Calu3 (cell line): ENCODE data around the gene SMARCC1. TPM values are rescaled to one million over a fixed set of nuclear protein-coding genes. Genes with fewer than 3 reads are reported as not detected.

Source experiments
- BruUV-seq: library from RNA; stranded (reverse); fragments of 400-500 nt; replicated peaks from 2 replicates; lab custom pipeline; 2021; lab: Mats Ljungman, UMichigan
- CTCF ChIA-PET: fragments of 300-600 bp; sonication (Branson Sonifier 250); formaldehyde crosslinking; loops from one replicate; lab custom pipeline; 2022; ENCODE audit warnings: antibody characterized with exemption; lab: Charles Lee
- DNase-seq: peaks from one replicate; pipeline ENCODE4 v3.0.0; 2022
- H3K27ac Mint-ChIP-seq: one replicate; pipeline ENCODE4 v1.8.0; 2022; ENCODE audit warnings: mixed read lengths; ENCODE audit not compliant: unreplicated experiment
- H3K27me3 Mint-ChIP-seq: one replicate; pipeline ENCODE4 v1.8.0; 2022; ENCODE audit warnings: mixed read lengths; ENCODE audit not compliant: unreplicated experiment
- H3K36me3 Mint-ChIP-seq: one replicate; pipeline ENCODE4 v1.8.0; 2022; ENCODE audit warnings: mild to moderate bottlenecking, moderate library complexity, mixed read lengths; ENCODE audit not compliant: insufficient read depth, unreplicated experiment
- H3K4me1 Mint-ChIP-seq: one replicate; pipeline ENCODE4 v1.8.0; 2022; ENCODE audit warnings: mild to moderate bottlenecking, low read depth, mixed read lengths; ENCODE audit not compliant: unreplicated experiment
- H3K4me3 Mint-ChIP-seq: one replicate; pipeline ENCODE4 v1.8.0; 2022; ENCODE audit warnings: mild to moderate bottlenecking, low read depth, moderate library complexity, mixed read lengths; ENCODE audit not compliant: unreplicated experiment
- H3K9me3 Mint-ChIP-seq: one replicate; pipeline ENCODE4 v1.8.0; 2022; ENCODE audit warnings: low read depth, mixed read lengths; ENCODE audit not compliant: unreplicated experiment
- intact Hi-C: fragments of 100-400 bp; cut with micrococcal nuclease; formaldehyde crosslinking; loops from one replicate; pipeline ENCODE4 v1.10.0; 2022; ENCODE audit not compliant: unreplicated experiment
- total RNA-seq: library from RNA; stranded (reverse); gene quantifications from 2 replicates; pipeline ENCODE4 v1.2.3, GENCODE V29; 2022
- TF ChIP-seq, protein P1 (sequence below): fragments of 200-600 bp; IDR thresholded peaks from one replicate; pipeline ENCODE4 v1.8.0; 2022; ENCODE audit warnings: antibody characterized with exemption; ENCODE audit not compliant: unreplicated experiment

Gene SMARCC1
- total RNA-seq, 1 experiment from 2014 or later = 122 TPM

DNA sequence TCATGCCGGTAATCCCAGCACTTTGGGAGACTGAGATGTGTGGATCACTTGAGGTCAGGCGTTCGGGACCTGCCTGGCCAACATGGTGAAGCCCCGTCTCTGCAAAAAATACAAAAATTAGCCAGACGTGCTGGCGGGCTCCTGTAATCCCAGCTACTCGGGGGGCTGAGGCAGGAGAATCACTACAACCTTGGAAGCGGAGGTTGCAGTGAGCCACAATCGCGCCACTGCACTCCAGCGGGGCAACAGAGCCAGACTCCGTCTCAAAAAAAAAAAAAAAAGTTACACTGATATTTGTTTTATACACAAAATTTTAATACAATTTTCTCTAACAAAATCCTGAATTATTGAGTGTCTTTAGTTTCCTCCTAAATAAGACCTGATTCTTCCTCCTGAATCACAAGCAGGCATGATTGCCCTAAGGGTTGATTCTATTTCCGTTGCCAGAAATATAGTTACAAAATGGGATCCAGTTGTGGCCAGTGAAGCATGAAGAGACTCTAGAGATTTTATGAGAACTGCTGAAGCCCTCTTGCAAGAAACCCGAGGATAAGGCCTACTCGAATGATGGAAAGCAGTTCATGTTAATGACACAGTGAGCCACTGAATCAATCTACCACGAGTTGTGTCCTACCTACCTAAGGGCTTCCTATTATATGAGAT, 9.6 kb upstream of the SMARCC1 start:
- Mint-ChIP-seq H3K27me3 (no peaks in the 10 kb centered on the region), H3K4me3 (no peak overlapping the region), H3K36me3 (peaks cover 9% of the 10 kb centered on the region), H3K27ac (no peak overlapping the region), H3K9me3 (no peaks in the 10 kb centered on the region), H3K4me1 (no peaks in the 10 kb centered on the region)
- TF ChIP-seq, protein P1, sequence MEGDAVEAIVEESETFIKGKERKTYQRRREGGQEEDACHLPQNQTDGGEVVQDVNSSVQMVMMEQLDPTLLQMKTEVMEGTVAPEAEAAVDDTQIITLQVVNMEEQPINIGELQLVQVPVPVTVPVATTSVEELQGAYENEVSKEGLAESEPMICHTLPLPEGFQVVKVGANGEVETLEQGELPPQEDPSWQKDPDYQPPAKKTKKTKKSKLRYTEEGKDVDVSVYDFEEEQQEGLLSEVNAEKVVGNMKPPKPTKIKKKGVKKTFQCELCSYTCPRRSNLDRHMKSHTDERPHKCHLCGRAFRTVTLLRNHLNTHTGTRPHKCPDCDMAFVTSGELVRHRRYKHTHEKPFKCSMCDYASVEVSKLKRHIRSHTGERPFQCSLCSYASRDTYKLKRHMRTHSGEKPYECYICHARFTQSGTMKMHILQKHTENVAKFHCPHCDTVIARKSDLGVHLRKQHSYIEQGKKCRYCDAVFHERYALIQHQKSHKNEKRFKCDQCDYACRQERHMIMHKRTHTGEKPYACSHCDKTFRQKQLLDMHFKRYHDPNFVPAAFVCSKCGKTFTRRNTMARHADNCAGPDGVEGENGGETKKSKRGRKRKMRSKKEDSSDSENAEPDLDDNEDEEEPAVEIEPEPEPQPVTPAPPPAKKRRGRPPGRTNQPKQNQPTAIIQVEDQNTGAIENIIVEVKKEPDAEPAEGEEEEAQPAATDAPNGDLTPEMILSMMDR = no peak
- no TSS peak for BruUV-seq
- DNase-seq = no peak
- CTCF ChIA-PET = interaction anchor here (0.7 kb wide), 1 partner anchor 14 kb away, joined by 4 read pairs; no protein-coding TSS in a partner anchor
- intact Hi-C loops = no loop called here

DNA sequence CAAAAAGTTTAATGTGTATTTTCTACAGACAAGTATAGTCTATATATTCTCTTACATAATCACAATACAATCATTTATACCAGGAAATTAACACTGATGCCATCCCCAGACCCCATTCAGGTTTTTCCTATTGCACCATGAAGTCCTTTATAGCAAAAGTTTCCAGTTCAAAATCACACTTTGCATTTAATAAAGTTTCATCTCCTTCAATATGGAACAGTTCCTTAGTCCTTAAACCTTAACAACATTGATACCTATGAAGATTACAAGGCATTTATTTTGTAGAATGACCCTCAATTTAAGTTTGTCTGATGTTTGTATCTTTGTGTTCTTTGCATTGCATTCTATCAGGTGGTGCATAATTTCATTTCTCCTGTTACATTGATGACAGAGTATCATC, 2.0 kb upstream of the SMARCC1 start:
- TF ChIP-seq, protein P1 = no peak
- no peak for DNase-seq
- Mint-ChIP-seq H3K36me3 (peaks cover 38% of the 10 kb centered on the region), H3K9me3 (no peaks in the 10 kb centered on the region), H3K27ac (no peak overlapping the region), H3K4me3 (no peak overlapping the region), H3K27me3 (no peaks in the 10 kb centered on the region), H3K4me1 (no peaks in the 10 kb centered on the region)
- intact Hi-C loops = no loop called here
- BruUV-seq = no TSS peak
- CTCF ChIA-PET = no interaction called here

DNA sequence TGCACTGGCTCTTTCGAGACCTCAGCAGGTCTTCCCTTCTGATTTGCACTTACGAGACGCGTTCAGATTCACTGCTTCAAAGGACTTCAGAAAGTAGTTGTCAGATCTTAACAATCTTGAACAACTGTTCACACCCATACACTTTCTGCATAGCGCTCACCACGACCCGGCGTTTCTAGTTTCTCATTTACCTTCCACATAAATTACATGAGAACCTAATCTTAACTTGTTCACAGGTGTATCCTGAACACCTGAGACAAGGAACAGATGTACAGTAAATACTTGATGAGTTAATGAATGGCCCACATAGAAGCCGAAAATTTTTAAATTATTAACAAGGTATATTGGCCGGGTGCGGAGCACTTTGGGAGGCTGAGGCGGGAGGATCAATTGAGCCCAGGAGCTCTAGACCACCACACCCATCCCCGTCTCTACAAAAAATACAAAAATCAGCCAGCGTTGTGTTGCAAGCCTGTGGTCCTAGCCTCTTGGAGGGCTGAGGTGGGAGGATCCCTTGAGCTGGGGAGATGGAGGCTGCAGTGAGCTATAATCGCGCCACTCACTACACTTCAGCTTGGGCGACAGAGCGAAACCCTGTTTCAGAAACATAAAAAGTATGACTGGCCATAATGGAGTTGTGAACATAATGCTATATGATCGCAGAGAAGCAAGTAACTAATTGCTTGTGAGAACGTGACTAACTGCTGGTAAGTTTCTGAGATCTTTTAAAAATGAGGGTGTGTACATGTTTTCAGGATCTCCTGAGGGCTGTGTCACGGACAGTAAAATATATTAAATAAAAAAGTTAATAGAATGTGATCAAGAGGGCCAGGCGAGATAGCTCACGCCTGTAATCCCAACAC, 984 bp upstream of the SMARCC1 start:
- Mint-ChIP-seq H3K4me1 (no peaks in the 10 kb centered on the region), H3K9me3 (no peaks in the 10 kb centered on the region), H3K27ac (peak overlapping the region; percentile 99), H3K27me3 (no peaks in the 10 kb centered on the region), H3K4me3 (peak overlapping the region; percentile 98), H3K36me3 (peaks cover 37% of the 10 kb centered on the region)
- BruUV-seq = TSS peak; percentile 88
- intact Hi-C loops = no loop called here
- no peak for DNase-seq
- TF ChIP-seq, protein P1 = no peak
- CTCF ChIA-PET = no interaction called here

DNA sequence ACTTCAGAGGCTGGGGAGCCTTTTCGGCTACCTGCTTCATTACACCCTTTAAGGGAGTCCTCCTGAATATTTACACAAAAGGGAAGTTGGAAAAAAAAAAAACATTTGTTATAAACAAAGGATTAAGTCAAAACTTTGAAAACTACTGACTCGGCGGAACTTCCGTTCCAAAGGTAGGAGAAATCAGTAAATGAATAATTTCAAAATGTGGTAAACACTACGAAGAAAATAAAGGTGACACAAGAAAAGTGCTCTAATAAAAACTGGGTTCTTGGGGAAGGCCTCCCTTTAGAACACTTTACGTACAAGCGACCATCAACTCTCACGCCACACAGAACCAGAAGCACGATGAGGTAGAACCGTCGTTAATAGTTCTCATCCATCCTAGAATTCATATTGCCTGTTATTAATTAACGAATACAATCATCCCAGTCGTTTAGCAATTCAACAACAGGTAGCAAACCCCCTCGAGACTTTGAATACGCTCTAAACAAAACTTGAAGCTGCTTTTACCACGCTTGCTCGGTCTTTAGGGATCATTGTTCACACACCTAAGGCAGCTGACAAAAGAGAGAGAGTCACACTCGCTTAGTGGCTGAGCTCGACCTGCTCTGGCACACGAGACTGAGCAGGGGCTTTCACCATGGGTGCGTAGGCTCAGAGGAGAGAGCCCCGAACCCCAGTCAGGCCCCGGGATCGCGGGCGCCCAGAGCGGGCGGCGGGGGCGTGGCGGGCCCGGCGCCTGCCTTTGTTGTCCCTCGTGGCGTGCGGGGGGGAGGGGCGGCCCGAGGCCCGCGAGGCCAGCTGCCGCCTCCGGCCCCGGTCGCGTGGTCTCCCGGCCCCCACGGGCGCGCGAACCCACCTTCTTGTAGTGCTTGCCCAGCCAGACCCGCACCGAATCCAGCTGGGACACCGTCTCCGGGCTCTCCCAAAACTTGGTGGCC, 680 bp downstream of the SMARCC1 start:
- Mint-ChIP-seq H3K4me1 (no peaks in the 10 kb centered on the region), H3K36me3 (peaks cover 42% of the 10 kb centered on the region), H3K27me3 (no peaks in the 10 kb centered on the region), H3K27ac (peak overlapping the region; percentile 92), H3K4me3 (peak overlapping the region; percentile 98), H3K9me3 (no peaks in the 10 kb centered on the region)
- peak; percentile 65 for DNase-seq
- TF ChIP-seq, protein P1 = no peak
- CTCF ChIA-PET = no interaction called here
- BruUV-seq = TSS peak; percentile 70
- intact Hi-C loops = no loop called here
